Activated CD4-positive, alpha-beta T cell treated with anti-CD3 and anti-CD28 coated beads, Interleukin-2, amount 10 ng/mL, durations not matched to agents 7 days and 5 days (primary cell): ENCODE measurements around the gene NNMT. TPM values are rescaled to one million over a fixed set of nuclear protein-coding genes. Genes with fewer than 3 reads are reported as not detected.

Source experiments
- CTCF ChIA-PET: fragments of 350-600 bp; sonication (Branson Sonifier 250); formaldehyde crosslinking; loops from one replicate; lab custom pipeline; 2021; ENCODE audit warnings: antibody characterized with exemption; lab: Charles Lee
- POLR2A ChIA-PET: fragments of 350-600 bp; sonication (Branson Sonifier 250); formaldehyde crosslinking; loops from one replicate; lab custom pipeline; 2021; ENCODE audit warnings: antibody characterized with exemption; lab: Charles Lee
- DNase-seq: peaks from one replicate; pipeline ENCODE4 v3.0.0-alpha.2; 2020
- H3K27ac Mint-ChIP-seq: one replicate; pipeline ENCODE4 v1.8.0; 2021; ENCODE audit warnings: mild to moderate bottlenecking, moderate library complexity, mixed read lengths
- H3K27me3 Mint-ChIP-seq: one replicate; pipeline ENCODE4 v1.8.0; 2021; ENCODE audit warnings: mixed read lengths
- H3K36me3 Mint-ChIP-seq: one replicate; pipeline ENCODE4 v1.8.0; 2021; ENCODE audit warnings: low read depth, mixed read lengths
- H3K4me1 Mint-ChIP-seq: one replicate; pipeline ENCODE4 v1.8.0; 2021; ENCODE audit warnings: mixed read lengths
- H3K4me3 Mint-ChIP-seq: one replicate; pipeline ENCODE4 v1.8.0; 2021; ENCODE audit warnings: mild to moderate bottlenecking, moderate library complexity, mixed read lengths
- H3K9me3 Mint-ChIP-seq: one replicate; pipeline ENCODE4 v1.8.0; 2021; ENCODE audit warnings: mixed read lengths
- total RNA-seq, 2 experiments: library from RNA; stranded (reverse); gene quantifications; one replicate each; pipeline ENCODE4 v1.2.3, GENCODE V29; 2021

NNMT gene
- total RNA-seq, 2 experiments from 2014 or later = not detected

GRCh38 chr11:114348200-114349191 lies 52.3 kb downstream of the NNMT start:
- DNase-seq = peak; percentile 57
- Mint-ChIP-seq H3K27me3 (no peaks in the 10 kb centered on the region), H3K9me3 (no peaks in the 10 kb centered on the region), H3K4me1 (peaks cover 9% of the 10 kb centered on the region), H3K27ac (no peak overlapping the region), H3K4me3 (no peak overlapping the region), H3K36me3 (no peaks in the 10 kb centered on the region)
- CTCF ChIA-PET = interaction anchor here (1.5 kb wide), 1 partner anchor 28 kb away, joined by 3 read pairs; no protein-coding TSS in a partner anchor
- POLR2A ChIA-PET = interaction anchor here (0.6 kb wide), 1 partner anchor 107 kb away, joined by 3 read pairs; no protein-coding TSS in a partner anchor

GRCh38 chr11:114350022-114350421 lies 53.8 kb downstream of the NNMT start:
- Mint-ChIP-seq H3K27ac (no peak overlapping the region), H3K36me3 (no peaks in the 10 kb centered on the region), H3K27me3 (no peaks in the 10 kb centered on the region), H3K4me1 (peaks cover 9% of the 10 kb centered on the region), H3K4me3 (no peak overlapping the region), H3K9me3 (no peaks in the 10 kb centered on the region)
- DNase-seq = no peak
- CTCF ChIA-PET = no interaction called here
- POLR2A ChIA-PET = no interaction called here

- Mint-ChIP-seq H3K27ac (no peak overlapping the region), H3K27me3 (peaks cover 3% of the 10 kb centered on the region), H3K4me3 (no peak overlapping the region), H3K9me3 (no peaks in the 10 kb centered on the region), H3K36me3 (no peaks in the 10 kb centered on the region), H3K4me1 (no peaks in the 10 kb centered on the region)
- ChIA-PET CTCF (no interaction called here), POLR2A (no interaction called here)
- no peak for DNase-seq
Observed at GRCh38 chr11:114353443-114353842, 57.2 kb downstream of the NNMT start.

- CTCF ChIA-PET = no interaction called here
Observed at GRCh38 chr11:114354076-114354475, 57.9 kb downstream of the NNMT start.

GRCh38 chr11:114358716-114359115 lies 62.5 kb downstream of the NNMT start:
- CTCF ChIA-PET = no interaction called here
- Mint-ChIP-seq H3K27ac (no peak overlapping the region), H3K27me3 (peaks cover 15% of the 10 kb centered on the region), H3K36me3 (no peaks in the 10 kb centered on the region), H3K4me1 (no peaks in the 10 kb centered on the region), H3K4me3 (no peak overlapping the region), H3K9me3 (no peaks in the 10 kb centered on the region)
- DNase-seq = no peak
- POLR2A ChIA-PET = no interaction called here

More at GRCh38 chr11:114354076-114354475, 57.9 kb downstream of the NNMT start:
- H3K27me3 Mint-ChIP-seq = peaks cover 3% of the 10 kb centered on the region
- no peaks in the 10 kb centered on the region for H3K36me3 Mint-ChIP-seq
- H3K4me3 Mint-ChIP-seq = no peak overlapping the region
- H3K27ac Mint-ChIP-seq = no peak overlapping the region
- DNase-seq = no peak
- no peaks in the 10 kb centered on the region for H3K9me3 Mint-ChIP-seq
- POLR2A ChIA-PET = no interaction called here
- no peaks in the 10 kb centered on the region for H3K4me1 Mint-ChIP-seq

GRCh38 chr11:114359342-114359741 lies 63.1 kb downstream of the NNMT start:
- Mint-ChIP-seq H3K27ac (no peak overlapping the region), H3K4me3 (no peak overlapping the region), H3K4me1 (no peaks in the 10 kb centered on the region), H3K36me3 (no peaks in the 10 kb centered on the region), H3K27me3 (peaks cover 15% of the 10 kb centered on the region), H3K9me3 (no peaks in the 10 kb centered on the region)
- no peak for DNase-seq
- CTCF ChIA-PET = no interaction called here
- POLR2A ChIA-PET = no interaction called here

GRCh38 chr11:114362326-114362725 lies 66.1 kb downstream of the NNMT start:
- H3K36me3 Mint-ChIP-seq = no peaks in the 10 kb centered on the region
- POLR2A ChIA-PET = no interaction called here
- no peak overlapping the region for H3K4me3 Mint-ChIP-seq
- H3K27ac Mint-ChIP-seq = no peak overlapping the region
- no peaks in the 10 kb centered on the region for H3K9me3 Mint-ChIP-seq
- no peak for DNase-seq
- H3K27me3 Mint-ChIP-seq = peaks cover 15% of the 10 kb centered on the region
- no peaks in the 10 kb centered on the region for H3K4me1 Mint-ChIP-seq
- CTCF ChIA-PET = interaction anchor here (0.6 to 1.0 kb wide), 2 partner anchors 31 to 767 kb away, joined by 3 read pairs; no protein-coding TSS in a partner anchor

GRCh38 chr11:114362958-114363357 lies 66.8 kb downstream of the NNMT start:
- Mint-ChIP-seq H3K4me3 (no peak overlapping the region), H3K4me1 (no peaks in the 10 kb centered on the region), H3K27ac (no peak overlapping the region), H3K27me3 (peaks cover 12% of the 10 kb centered on the region), H3K9me3 (no peaks in the 10 kb centered on the region), H3K36me3 (no peaks in the 10 kb centered on the region)
- ChIA-PET POLR2A (no interaction called here), CTCF (interaction anchor here (0.6 kb wide), 1 partner anchor 766 kb away, joined by 3 read pairs; no protein-coding TSS in a partner anchor)
- DNase-seq = no peak

Other genes with a start within 250 kb of the NNMT start
- 1 to 10 TPM; 7.4 to 7.6 TPM for gene ZBTB16, start 236.7 kb upstream of the NNMT start, total RNA-seq
- gene C11orf71, start 104.1 kb downstream of the NNMT start, total RNA-seq = 1 to 10 TPM; 6.7 to 7.4 TPM
- 10 to 100 TPM; 34.2 to 49.7 TPM for gene RBM7, start 104.3 kb downstream of the NNMT start, total RNA-seq
- gene REXO2, start 143.1 kb downstream of the NNMT start, total RNA-seq = 10 to 100 TPM; 73.4 to 77.7 TPM